GM18502 (cell line): Measurements from ENCODE around the gene COQ8A.

Experiments used
- ATAC-seq: cut with Tn5 transposase; IDR thresholded peaks from one replicate; pipeline ENCODE4 v1.9.1; 2021; ENCODE audit warnings: mild to moderate bottlenecking; ENCODE audit not compliant: unreplicated experiment, poor library complexity

Gene COQ8A

DNA sequence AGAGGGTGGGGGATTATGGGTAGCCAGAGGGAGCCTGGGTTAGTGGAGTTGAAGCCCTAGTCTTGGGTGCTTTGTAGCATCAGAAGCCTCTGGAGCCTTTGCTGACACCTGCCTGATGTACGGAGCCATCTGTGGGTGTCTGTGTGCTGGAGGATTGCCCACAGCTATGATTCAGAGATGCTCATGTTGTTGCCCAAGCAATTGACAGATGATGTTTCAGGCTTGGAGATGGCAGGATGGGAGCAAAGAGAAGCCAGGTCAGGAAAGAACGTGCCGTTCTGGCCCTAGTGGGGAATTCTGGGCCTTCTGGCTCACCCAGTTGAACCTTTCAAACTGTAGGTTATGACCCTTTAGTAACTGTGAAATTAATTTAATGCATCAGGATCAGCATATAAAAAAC is 27.6 kb downstream of the COQ8A start:
- no peak for ATAC-seq

DNA sequence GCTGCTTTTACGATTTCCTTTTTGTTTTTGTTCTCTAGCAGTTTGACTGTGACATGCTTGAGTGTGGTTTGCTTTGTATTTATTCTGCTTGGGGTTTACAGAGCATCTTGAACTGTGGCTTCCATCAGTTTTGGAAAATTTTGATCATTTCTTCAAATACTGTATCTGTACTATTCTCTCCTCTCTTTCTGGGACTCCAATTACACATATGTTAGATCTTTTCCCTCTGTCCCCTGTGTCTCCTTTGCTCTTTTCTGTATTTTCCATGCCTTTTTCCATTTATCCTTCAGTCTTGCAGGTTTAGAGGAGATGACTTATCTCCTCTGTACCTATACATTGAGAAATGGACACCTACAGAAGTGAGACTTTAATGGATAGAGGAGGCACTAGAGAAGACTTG is 31.7 kb downstream of the COQ8A start:
- no peak for ATAC-seq

DNA sequence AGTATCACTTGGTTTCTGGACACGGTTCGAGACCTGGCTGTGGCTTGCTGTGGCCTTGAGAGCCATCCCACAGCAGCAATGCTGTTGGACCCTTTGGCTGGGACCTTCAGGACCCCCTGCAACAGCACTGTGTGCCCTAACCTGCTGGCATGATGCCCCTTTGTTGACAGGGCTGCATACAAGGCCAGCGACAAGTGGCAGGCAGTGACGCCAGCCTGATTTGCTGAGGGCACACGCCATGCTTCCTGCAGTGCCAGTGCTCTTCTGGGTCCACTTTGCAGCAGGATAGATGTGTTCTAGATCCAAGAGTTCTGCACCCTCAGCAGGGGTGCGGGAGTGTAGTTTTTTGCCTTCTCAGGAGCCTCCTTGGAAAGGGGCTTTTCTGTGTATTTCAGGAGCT is 32.8 kb downstream of the COQ8A start:
- ATAC-seq, result no peak

DNA sequence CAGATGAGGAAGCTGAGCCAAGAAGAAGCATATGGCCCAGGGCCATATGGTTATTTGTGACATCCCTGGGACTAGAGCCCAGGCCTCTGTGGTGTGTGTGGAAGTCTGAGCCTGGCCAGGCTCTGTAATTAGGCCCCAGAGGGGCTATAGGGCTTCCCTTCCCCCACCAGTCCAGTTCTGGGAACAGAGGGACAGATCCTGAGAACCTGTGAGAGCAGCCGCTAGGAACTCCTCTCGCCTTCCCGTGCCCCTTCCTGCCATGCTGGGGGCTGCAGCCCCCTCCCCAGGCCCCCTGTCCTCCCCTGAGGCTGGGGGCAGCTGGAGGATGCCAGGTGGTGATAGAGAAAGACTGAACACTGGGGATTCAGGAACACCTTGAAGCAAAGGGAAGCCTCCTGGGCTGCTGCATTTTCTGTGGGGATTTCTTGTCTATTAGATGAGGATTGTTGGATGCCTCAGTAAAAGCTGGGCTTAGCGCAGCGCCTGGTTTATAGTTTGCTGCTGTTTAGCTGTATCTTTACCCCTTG is 33.3 kb downstream of the COQ8A start:
- ATAC-seq, result no peak

DNA sequence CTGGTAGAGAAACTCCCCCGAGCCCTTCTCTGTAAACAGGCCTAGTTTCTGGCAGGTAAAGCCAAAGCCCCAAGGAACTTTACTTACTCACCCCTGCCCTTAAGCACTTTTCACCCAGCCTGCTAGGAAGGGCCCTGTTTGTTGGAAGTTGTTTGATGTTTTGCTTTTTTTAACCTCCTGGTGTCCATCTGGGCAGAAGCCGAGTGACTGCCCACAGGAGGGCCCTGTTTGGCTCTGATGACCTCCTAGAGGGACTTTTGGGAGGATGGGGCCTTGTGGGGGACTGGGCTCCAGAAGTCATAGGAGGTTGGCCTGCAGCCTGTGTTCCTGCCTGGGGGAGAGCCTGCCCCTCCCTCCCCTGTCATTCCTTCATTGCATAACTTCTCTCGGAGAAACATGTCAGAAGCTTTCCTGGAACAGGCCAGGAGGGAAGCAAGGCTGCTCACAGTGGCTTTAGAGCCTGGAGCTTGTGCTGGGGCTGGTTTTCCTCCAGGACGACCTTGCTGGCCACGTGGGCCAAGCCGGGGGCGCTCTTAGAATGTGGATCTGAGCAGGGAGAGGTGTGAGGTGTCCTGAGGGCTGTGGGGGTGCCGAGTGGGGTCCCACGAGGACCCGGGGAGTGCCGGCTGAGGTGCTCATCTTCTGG is 33.9 kb downstream of the COQ8A start:
- ATAC-seq, result no peak

DNA sequence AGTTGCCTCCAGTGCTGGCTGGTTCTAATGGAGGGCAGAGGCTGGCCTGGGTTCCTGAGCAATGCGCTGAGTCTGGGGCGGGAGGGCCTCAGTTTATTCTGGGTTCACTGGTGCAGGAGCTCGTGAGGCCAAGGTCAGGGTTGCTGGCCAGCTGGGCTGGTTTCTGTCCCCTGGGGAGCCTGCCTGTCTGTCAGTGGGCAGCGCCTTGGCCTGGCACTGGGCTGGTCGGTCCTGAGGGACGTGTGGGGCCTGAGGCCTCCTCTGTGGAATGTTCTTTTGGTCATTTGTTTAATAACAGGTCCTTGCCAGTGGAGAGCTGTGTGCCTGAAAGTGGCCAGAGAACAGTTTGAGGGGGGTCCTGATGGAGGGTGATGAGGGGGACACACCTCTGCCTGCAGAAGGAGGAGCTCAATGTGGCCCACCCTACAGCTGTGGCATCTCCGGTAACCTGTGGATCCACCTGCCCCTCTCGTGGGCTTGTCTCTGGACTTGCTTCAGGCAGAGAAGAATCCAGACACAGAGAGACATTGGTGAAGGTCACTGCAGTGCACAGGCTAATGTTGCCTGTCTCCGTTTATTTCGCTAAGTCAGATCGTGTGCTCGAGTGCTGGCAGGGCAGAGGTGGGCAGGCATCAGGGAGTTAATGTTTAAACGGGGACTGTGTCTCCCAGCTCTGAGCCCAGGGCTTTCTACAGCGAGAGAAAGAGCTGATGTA is 34.6 kb downstream of the COQ8A start:
- ATAC-seq, result no peak

DNA sequence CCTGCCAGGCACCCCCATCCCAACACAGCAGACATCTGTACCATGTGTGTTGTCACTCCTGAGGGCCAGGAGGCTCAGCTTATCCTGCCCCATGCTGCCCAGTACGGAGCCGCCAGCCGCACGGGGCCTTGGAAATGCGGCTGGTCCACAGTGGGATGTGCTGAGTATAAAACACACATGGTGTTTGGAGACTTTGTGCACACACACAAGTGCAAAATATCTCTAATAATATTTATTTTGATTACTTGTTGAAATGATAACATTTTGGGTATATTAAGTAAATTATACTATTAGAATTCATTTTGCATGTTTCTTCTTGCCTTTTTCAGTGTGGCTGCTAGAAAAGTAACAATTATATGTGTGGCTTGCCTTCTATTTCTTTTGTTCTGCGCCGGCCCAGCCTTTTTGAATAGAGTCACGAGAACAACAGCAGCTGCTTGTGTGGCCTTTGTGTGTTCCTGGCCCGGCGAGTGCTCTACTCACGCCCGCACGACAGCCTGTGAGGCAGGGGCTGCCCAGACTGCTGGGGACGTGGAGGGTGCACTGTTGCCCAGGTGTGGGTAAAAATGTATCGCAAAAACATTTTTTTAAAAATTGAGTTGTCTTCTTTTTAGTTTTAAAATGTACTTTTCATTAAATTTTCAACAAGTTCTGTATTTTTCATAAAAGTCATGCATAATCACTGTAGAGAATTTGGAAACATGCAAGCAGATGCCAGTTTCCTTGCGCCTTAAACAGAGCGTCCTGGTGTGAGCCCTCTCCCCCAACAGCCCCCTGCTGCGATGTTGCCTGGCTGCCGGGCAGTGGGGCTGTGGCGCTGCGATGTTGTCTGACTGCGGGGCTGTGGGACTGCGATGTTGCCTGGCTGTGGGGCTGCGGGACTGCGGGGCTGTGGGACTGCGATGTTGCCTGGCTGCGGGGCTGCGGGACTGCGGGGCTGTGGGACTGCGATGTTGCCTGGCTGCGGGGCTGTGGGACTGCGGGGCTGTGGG is 35.5 kb downstream of the COQ8A start:
- ATAC-seq, result no peak

DNA sequence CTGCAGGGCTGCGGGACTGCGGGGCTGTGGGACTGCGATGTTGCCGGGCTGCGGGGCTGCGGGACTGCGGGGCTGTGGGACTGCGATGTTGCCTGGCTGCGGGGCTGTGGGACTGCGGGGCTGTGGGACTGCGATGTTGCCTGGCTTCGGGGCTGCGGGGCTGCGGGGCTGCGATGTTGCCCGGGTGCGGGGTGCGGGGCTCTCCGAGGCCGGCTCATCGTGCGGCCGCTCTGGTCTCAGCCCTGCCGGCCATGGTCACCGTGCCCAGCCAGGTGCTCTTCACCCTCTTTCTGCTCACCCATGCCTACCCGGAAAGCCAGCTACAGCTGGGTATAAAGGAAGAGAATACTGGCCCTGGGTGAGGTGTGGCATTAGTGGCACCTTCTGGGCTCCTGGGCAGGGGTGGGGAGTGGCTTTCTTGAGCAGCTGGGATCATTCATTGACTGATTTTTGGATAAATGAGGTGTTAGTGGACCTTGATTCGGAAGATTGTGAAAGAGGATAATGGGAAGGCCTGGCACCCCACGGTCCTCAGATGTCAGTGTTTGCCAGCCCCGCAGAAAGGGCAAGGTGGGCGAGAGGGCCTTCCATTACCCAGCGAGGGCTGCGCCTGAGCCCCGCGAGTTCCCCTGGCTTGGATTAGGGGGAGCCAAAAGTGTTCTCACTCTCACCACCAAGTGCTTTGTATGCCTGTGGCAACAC is 36.3 kb downstream of the COQ8A start:
- no peak for ATAC-seq

DNA sequence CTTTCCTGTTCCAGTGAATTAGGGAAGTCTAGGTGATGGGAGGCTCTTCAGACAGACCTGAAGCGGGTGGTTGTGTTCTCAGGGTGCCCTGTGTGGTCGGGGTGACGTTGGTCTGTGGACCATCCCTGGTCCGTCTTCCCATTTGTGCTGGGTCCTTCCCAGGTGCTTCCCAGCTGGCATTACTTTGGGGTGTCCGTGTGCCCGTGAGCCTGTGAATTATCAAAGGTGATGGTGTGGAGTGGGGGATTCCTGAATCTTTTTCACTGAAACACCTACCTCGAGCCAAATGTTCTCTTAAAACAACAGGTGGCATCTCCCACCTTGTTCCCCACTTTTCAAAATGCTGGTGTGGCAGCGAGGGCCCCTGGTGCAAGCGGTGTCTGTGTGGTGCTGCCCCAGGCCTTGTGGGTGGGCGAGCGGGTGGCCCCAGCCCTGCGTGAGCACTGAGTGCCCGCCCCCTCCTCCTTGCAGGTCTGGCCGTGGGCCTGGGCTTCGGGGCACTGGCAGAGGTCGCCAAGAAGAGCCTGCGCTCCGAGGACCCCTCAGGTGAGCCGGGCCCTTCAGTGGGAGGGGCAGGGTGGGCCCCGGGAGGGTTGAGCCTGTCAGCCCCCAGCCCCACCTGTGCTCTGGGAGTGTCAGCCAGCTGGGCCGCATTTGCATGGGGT is 37.0 kb downstream of the COQ8A start:
- ATAC-seq, result no peak

DNA sequence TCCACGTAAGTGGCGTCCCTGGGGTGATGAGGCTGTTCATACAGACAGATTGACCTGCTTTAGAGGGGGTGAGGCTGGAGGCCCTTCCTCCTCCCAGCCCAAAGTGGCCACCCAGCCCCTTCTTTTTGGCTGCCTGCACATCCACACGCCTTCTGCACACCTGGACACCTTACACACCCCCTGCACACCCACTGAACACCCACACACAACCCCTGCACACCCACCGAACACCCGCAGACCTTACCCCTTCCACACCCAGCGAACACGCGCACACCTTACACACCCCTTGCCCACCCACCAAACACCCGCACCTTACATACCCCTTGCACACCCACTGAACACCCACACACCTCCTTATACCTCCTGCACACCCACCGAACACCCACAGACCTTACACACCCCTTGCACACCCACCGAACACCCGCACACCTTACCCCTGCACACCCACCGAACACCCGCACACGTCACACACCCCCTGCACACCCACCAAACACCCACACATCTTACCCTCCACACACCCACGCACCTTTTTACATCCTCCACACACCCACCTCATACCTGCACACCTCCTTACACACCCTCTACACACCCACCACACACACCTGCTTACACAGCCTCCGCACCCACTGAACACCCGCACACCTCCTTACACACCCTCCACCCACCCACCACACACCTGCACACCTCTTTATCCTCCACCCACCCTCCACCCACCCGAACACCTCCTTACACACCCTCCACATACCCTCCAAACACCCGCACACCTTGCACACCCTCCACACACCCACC is 37.7 kb downstream of the COQ8A start:
- no peak for ATAC-seq

DNA sequence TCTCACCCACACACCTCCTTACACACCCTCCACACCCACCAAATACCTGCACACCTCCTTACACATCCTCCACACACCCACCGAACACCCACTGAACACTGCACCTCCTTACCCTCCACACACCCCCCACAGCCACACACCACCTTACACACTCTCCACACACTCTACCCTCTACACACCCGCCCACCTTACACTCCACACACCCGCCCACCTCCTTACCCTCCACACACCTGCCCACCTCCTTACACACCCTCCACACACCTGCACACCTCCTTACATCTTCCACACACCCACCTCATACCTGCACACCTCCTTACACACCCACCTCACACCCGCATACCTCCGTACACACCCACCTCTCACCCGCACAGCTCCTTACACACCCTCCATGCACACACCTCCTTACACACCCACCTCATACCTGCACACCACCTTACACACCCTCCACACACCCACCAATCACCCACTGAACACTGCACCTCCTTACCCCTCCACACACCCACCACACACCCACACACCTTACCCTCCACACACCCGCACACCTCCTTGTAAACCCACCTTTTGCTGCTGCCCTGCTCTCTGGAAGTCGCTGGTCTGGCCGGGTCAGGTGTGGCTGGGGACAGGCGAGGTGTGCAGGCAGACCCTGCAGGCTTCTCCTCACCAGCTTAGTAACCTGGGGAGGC is 38.5 kb downstream of the COQ8A start:
- no peak for ATAC-seq

DNA sequence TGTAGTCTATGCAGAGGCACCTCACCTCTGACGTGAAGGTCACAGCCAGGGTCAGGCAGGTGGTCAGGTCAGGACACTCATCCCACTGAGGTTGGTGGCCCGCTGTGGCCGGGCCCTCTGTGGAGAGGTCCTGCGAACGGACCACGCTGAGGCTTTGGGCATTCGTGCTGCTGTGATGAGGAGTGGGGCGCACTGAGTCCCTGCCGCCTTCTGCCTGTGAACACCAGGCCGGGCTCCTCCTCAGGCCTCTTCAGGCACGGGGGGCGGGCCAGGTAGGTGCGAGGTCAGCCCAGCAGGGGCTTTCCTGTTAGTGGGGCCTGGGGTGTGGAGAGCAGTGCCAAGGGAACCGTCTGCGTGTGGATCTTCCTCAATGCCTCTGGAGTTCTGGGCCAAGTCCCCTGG is 39.0 kb downstream of the COQ8A start:
- ATAC-seq, result no peak

DNA sequence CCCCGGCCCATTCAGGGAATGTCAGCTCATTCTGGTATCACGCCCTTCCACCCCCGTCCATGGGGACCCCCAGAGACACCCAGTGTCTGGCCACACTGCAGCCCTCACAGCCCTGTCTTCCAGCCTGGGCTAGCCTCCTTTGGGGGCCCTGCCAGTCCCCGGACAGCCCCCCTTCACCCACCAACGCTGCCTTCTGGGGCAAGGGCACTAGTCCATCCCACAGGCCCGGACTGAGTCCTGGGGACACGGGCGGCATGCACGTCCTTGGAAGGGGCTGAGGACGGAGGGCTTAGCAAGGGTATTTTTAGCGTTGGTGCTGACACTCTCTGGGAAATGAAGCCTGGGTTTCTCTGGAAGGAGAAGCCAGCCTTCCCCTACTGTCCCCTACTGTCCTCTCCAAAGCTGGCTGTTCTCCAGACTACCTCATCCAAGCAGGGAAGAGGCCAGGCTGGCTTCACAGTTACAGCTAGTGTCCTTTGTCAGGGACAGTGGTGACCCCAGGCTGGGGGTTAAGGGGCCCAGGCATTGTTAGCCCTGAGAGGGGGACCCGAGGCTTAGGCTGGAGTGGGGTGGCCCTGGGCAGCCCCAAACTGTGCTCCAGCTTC is 39.5 kb downstream of the COQ8A start:
- no peak for ATAC-seq

DNA sequence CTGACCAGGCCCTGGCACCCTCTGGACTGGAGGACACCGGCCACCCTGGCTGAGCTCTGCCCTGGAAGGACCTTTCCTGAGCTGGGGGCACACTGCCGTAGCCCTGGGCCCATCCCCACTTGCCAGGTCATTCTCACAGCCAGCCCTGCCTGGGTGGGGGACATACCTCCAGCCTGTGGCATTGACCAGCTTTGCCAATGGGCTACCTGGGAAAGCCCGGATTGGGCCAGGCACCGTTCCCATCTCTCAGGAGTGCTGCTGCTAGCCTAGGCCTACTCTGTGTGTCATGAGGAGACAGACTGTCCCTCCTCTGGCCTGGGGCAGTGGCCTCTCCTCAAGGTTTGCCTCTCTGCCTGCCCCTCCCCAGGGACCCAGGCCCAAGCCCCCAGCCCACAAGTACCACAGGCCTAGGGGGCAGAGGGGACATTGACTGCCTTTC is 40.0 kb downstream of the COQ8A start:
- ATAC-seq, result no peak

DNA sequence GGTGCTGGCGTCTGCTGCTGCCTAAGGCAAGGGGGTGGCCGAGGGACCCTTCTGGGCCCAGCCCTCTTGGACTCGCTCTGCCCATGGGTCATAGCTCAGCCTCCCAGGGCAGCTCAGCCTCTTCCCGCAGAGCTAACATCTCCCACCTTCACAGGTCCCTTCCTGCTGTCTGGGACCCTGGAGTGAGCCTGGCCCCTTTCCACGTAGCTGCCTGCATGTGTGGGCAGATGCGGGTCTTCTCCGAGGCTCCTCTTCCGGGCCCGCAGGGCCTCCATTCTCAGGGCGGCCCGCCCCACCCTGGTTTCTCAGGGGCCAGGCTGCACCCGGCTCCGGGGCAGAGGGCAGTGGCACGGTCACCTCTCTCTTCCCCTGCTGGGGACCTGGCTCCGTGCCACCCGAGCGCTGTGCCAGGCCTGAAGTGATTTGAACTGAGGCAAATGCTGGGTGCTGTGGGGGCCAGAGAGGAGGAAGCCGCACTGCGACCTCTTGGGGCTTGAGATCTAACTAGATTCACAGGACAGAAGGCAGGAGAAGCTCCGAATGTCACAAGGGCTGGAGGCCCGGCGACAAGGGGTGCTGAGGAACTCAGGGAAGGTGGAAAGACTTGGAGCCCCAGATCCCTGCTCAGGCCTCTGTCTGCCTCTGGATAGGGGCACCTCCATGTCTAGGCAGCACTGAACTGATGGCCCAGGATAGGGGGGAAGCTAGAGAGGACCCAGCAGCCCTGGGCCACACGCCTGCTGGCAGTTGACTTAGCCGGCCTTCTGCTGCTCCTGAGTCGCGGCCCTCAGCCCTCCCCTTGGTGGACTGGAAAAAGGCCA is 40.7 kb downstream of the COQ8A start:
- no peak for ATAC-seq

DNA sequence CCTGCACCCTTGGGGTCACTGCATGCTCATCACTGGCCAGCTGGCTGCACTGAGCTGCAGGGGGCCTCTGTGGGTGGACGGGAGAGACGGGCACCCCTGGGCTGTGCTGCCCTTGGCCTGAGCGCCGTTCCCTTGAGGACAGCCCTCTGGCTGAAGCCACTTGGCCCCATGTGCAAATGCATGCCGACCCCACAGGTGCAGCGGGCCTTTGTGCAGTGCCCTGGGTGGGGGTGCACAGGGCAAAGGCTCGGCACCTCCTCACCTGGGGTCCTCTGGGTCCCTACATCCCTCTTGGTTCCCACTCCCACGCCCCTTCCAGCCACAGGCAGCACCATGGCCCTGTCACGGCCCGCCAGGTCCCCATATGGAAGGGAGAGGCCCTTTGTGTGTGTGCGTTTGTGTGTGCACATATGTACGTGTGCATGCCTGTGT is 41.3 kb downstream of the COQ8A start:
- ATAC-seq, result no peak

DNA sequence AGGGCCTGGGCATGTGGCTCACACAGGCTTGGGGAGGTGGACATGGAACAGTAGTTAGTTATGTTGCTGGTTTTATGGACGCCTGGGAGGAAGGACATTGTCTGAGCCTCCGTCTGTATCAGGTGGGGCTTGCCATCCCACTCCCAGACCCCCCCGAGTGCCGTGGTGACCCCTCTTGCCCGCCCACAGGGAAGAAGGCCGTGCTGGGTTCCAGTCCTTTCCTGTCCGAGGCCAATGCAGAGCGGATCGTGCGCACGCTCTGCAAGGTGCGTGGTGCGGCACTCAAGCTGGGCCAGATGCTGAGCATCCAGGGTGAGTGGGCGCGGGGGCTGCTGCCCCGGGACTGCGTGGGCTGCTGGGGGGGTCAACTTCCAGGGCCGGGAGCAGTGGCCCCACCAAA is 41.7 kb downstream of the COQ8A start:
- ATAC-seq, result no peak
